H1 (cell line): ENCODE measurements around the gene LMTK3. TPM values are rescaled to one million over a fixed set of nuclear protein-coding genes. Genes with fewer than 3 reads are reported as not detected.

Experiments used
- CTCF ChIA-PET: fragments of 300-600 bp; sonication (Branson Sonifier 250); formaldehyde crosslinking; loops from one replicate; lab custom pipeline; 2021; ENCODE audit not compliant: partially characterized antibody; lab: Charles Lee
- POLR2A ChIA-PET: fragments of 300-600 bp; sonication (Branson Sonifier 250); formaldehyde crosslinking; loops from one replicate; lab custom pipeline; 2021; ENCODE audit warnings: inconsistent platforms; ENCODE audit not compliant: partially characterized antibody; lab: Charles Lee
- DNase-seq, 2 experiments: peaks; one replicate each; pipeline versions ENCODE4 v3.0.0 to v3.0.0-alpha.2; 2010 to 2022; ENCODE audit warnings: low spot score in 2 of 2, low read depth in 1 of 2, mixed read lengths in 1 of 2
- FAIRE-seq: peaks from 2 replicates; lab custom pipeline; 2011; peaks lifted over from hg19 to GRCh38; lab: Jason Lieb, UNC
- H2AFZ ChIP-seq: 2 replicates; pipeline ENCODE4 v1.8.1; 2012; ENCODE audit warnings: low read length, inconsistent platforms
- H2AK5ac ChIP-seq: 2 replicates; pipeline ENCODE4 v1.6.1; 2013; ENCODE audit warnings: low read depth, low read length
- H2BK120ac ChIP-seq: replicated peaks from 2 replicates; pipeline ENCODE3; 2013; ENCODE audit warnings: low read depth, low read length, inconsistent platforms
- H2BK12ac ChIP-seq: 2 replicates; pipeline ENCODE4 v1.6.1; 2013; ENCODE audit warnings: low read depth, low read length
- H2BK15ac ChIP-seq: 2 replicates; pipeline ENCODE4 v1.6.1; 2013; ENCODE audit warnings: low read length
- H2BK20ac ChIP-seq: 2 replicates; pipeline ENCODE4 v1.6.1; 2013; ENCODE audit warnings: low read length
- H2BK5ac ChIP-seq: 2 replicates; pipeline ENCODE4 v1.6.1; 2013; ENCODE audit warnings: low read depth, low read length
- H3K14ac ChIP-seq: 2 replicates; pipeline ENCODE4 v1.6.1; 2013; ENCODE audit warnings: inconsistent platforms; ENCODE audit not compliant: insufficient read length
- H3K18ac ChIP-seq: 2 replicates; pipeline ENCODE4 v1.6.1; 2013; ENCODE audit warnings: low read length; ENCODE audit errors: extremely low read depth
- H3K23ac ChIP-seq: 2 replicates; pipeline ENCODE4 v1.6.1; 2013; ENCODE audit warnings: inconsistent platforms; ENCODE audit not compliant: insufficient read length
- H3K23me2 ChIP-seq: 2 replicates; pipeline ENCODE4 v1.6.1; 2013; ENCODE audit warnings: low read depth, low read length
- H3K27ac ChIP-seq: 2 replicates; pipeline ENCODE4 v1.6.1; 2011; ENCODE audit warnings: low read depth, low read length, inconsistent platforms
- H3K27me3 ChIP-seq, 4 experiments: replicated peaks in 1 of 4; 1 replicate in 1 of 4; 2 replicates in 3 of 4; pipeline versions ENCODE4 v1.6.1 to v1.8.1; 2011 to 2013; ENCODE audit warnings: low read length in 3 of 4, mild to moderate bottlenecking in 3 of 4, inconsistent platforms in 2 of 4, mixed read lengths in 2 of 4, moderate library complexity in 1 of 4; ENCODE audit not compliant: control insufficient read depth in 3 of 4, insufficient read depth in 3 of 4; ENCODE audit errors: extremely low read depth in 1 of 4
- H3K36me3 ChIP-seq, 4 experiments: 2 replicates each; pipeline versions ENCODE4 v1.6.1 to v1.8.1; 2011 to 2013; ENCODE audit warnings: mild to moderate bottlenecking in 4 of 4, low read length in 3 of 4, moderate library complexity in 2 of 4, control low read depth in 1 of 4, inconsistent platforms in 1 of 4; ENCODE audit not compliant: insufficient read depth in 4 of 4, control insufficient read depth in 2 of 4
- H3K4ac ChIP-seq: replicated peaks from 2 replicates; pipeline ENCODE3; 2013; ENCODE audit warnings: low read length, low read depth, mixed read lengths, inconsistent platforms; ENCODE audit not compliant: insufficient read length
- H3K4me1 ChIP-seq, 4 experiments: replicated peaks in 1 of 4; 1 replicate in 1 of 4; 2 replicates in 3 of 4; pipeline versions ENCODE4 v1.6.1 to v1.8.1; 2011 to 2013; ENCODE audit warnings: low read length in 3 of 4, inconsistent platforms in 2 of 4, mixed read lengths in 1 of 4; ENCODE audit not compliant: insufficient read depth in 4 of 4, control insufficient read depth in 3 of 4
- H3K4me2 ChIP-seq, 2 experiments: 2 replicates each; pipeline versions ENCODE4 v1.6.1 to v1.8.1; 2011 to 2013; ENCODE audit warnings: low read depth in 2 of 2, low read length in 2 of 2, control low read depth in 1 of 2, inconsistent platforms in 1 of 2, mild to moderate bottlenecking in 1 of 2; ENCODE audit not compliant: insufficient read depth in 1 of 2
- H3K4me3 ChIP-seq, 4 experiments: fragments of 200-600, 300-600 bp in 1 of 4; sonication (generic), shearing (Covaris generic), sonication (Bioruptor Twin) in 1 of 4; 2 replicates each; pipeline versions ENCODE4 v1.5.1 to v1.8.1; 2011 to 2016; ENCODE audit warnings: low read length in 4 of 4, low read depth in 3 of 4, control low read depth in 2 of 4, inconsistent platforms in 2 of 4, mild to moderate bottlenecking in 2 of 4, mixed read lengths in 1 of 4, moderate library complexity in 1 of 4; ENCODE audit not compliant: insufficient read depth in 2 of 4; ENCODE audit errors: extremely low read depth in 1 of 4
- H3K56ac ChIP-seq: replicated peaks from 2 replicates; pipeline ENCODE3; 2013; ENCODE audit warnings: low read depth, mild to moderate bottlenecking, mixed read lengths, low read length, inconsistent platforms; ENCODE audit not compliant: insufficient read length
- H3K79me1 ChIP-seq: 2 replicates; pipeline ENCODE4 v1.6.1; 2013; ENCODE audit warnings: low read depth, low read length, control low read depth
- H3K79me2 ChIP-seq, 2 experiments: 2 replicates each; pipeline versions ENCODE4 v1.6.1 to v1.8.1; 2012 to 2013; ENCODE audit warnings: low read length in 2 of 2, mild to moderate bottlenecking in 2 of 2, inconsistent platforms in 1 of 2; ENCODE audit not compliant: insufficient read depth in 2 of 2, control insufficient read depth in 1 of 2
- H3K9ac ChIP-seq, 4 experiments: replicated peaks in 1 of 4; 1 replicate in 1 of 4; 2 replicates in 3 of 4; pipeline versions ENCODE4 v1.6.1 to v1.8.1; 2011 to 2013; ENCODE audit warnings: low read depth in 3 of 4, low read length in 3 of 4, control low read depth in 2 of 4, mild to moderate bottlenecking in 2 of 4, moderate library complexity in 2 of 4, inconsistent platforms in 1 of 4; ENCODE audit errors: extremely low read depth in 1 of 4
- H3K9me3 ChIP-seq, 2 experiments: 2 replicates each; pipeline versions ENCODE4 v1.6.1 to v1.8.1; 2012 to 2013; ENCODE audit warnings: mild to moderate bottlenecking in 2 of 2, moderate library complexity in 2 of 2, control low read depth in 1 of 2, inconsistent platforms in 1 of 2, low read depth in 1 of 2, low read length in 1 of 2, mixed read lengths in 1 of 2; ENCODE audit not compliant: insufficient read depth in 2 of 2
- H4K20me1 ChIP-seq, 2 experiments: replicated peaks in 1 of 2; 2 replicates each; pipeline versions ENCODE3 to v1.8.1; 2011 to 2013; ENCODE audit warnings: inconsistent platforms in 2 of 2, low read length in 2 of 2, mild to moderate bottlenecking in 1 of 2; ENCODE audit not compliant: insufficient read depth in 2 of 2, control insufficient read depth in 1 of 2
- H4K5ac ChIP-seq: 2 replicates; pipeline ENCODE4 v1.6.1; 2013; ENCODE audit warnings: low read length, low read depth, mixed read lengths, inconsistent platforms; ENCODE audit not compliant: insufficient read length
- H4K8ac ChIP-seq: 2 replicates; pipeline ENCODE4 v1.8.0; 2013; ENCODE audit warnings: mild to moderate bottlenecking, moderate library complexity, low read length, inconsistent platforms; ENCODE audit not compliant: insufficient read depth; ENCODE audit errors: extremely low read depth
- H4K91ac ChIP-seq: replicated peaks from 2 replicates; pipeline ENCODE3; 2013; ENCODE audit warnings: low read length, mixed read lengths, inconsistent platforms; ENCODE audit not compliant: insufficient read length
- CEBPB ChIP-seq: IDR thresholded peaks from 2 replicates; pipeline ENCODE4 v1.6.1; 2012; ENCODE audit warnings: low read depth, low read length
- EGR1 ChIP-seq: IDR thresholded peaks from 2 replicates; pipeline ENCODE4 v1.6.1; 2011; ENCODE audit warnings: low read depth, low read length, borderline replicate concordance
- JUND ChIP-seq: IDR thresholded peaks from 2 replicates; pipeline ENCODE4 v1.6.1; 2011; ENCODE audit warnings: mild to moderate bottlenecking, improper control_type of control experiment, low read length
- KDM5A ChIP-seq: fragments of 200-600 bp; IDR thresholded peaks from 2 replicates; pipeline ENCODE4 v1.7.1; 2012; ENCODE audit warnings: mild to moderate bottlenecking, low read length, inconsistent platforms, mixed read lengths
- MAFK ChIP-seq: IDR thresholded peaks from 2 replicates; pipeline ENCODE4 v1.6.1; 2012; ENCODE audit warnings: low read depth, mild to moderate bottlenecking, improper control_type of control experiment, low read length
- POLR2A ChIP-seq, 2 experiments: IDR thresholded peaks; 1 replicate in 1 of 2; 2 replicates in 1 of 2; pipeline ENCODE4 v1.6.1; 2011; ENCODE audit warnings: low read depth in 2 of 2, low read length in 2 of 2, mild to moderate bottlenecking in 2 of 2; ENCODE audit errors: control extremely low read depth in 1 of 2
- SP1 ChIP-seq: IDR thresholded peaks from 2 replicates; pipeline ENCODE4 v1.6.1; 2011; ENCODE audit warnings: low read depth, low read length
- SP2 ChIP-seq: IDR thresholded peaks from 2 replicates; pipeline ENCODE4 v1.6.1; 2012; ENCODE audit warnings: mild to moderate bottlenecking, low read length, inconsistent platforms
- SUZ12 ChIP-seq: fragments of 200-600 bp; sonication (generic); IDR thresholded peaks from 2 replicates; pipeline ENCODE4 v1.6.1; 2012; ENCODE audit warnings: mild to moderate bottlenecking, inconsistent platforms, low read length, moderate library complexity, mixed read lengths
- TCF12 ChIP-seq: IDR thresholded peaks from 2 replicates; pipeline ENCODE4 v1.6.1; 2011; ENCODE audit warnings: low read depth, mild to moderate bottlenecking, low read length
- WGBS, 2 experiments: shearing (Covaris generic) in 1 of 2; methylation state at CpG; one replicate each; pipeline versions ENCODE4 v1.1.6 to v1.1.7; 2013 to 2015; ENCODE audit warnings: low lambda C conversion rate in 2 of 2, mixed read lengths in 2 of 2, inconsistent platforms in 1 of 2, low coverage in 1 of 2, missing lambda C conversion rate in 1 of 2; ENCODE audit not compliant: insufficient replicate concordance in 2 of 2, insufficient coverage in 1 of 2, insufficient read length in 1 of 2; ENCODE audit errors: extremely low coverage in 1 of 2, missing lambda C conversion rate in 1 of 2; 5-methylcytosine and 5-hydroxymethylcytosine counted together
- polyA plus RNA-seq, 7 experiments: library from polyadenylated mRNA; depleted of rRNA in 3 of 7; stranded (reverse) in 5 of 7; unstranded in 2 of 7; fragments of >200 nt in 5 of 7; fragments of 200-250 nt in 2 of 7; gene quantifications; 1 replicate in 5 of 7; 2 replicates in 1 of 7; 4 replicates in 1 of 7; pipeline versions ENCODE4 v1.2.1 to v1.2.3, GENCODE V29; 2011 to 2013; ENCODE audit warnings: missing spikeins in 2 of 7, mixed read lengths in 2 of 7
- total RNA-seq: library from RNA; stranded (reverse); fragmentation: NEBNext Ultra II Directional; extraction: Animal tissue kit (Norgen Biotek cat#: 25700); gene quantifications from 2 replicates; pipeline ENCODE4 v1.2.1, GENCODE V29; 2021

The LMTK3 gene
- total and polyA plus RNA-seq, 2 of the 8 experiments (the other 6 are each of a cell fraction or from before 2014, with no cell fraction given) = 2.7 to 12.4 TPM

DNA sequence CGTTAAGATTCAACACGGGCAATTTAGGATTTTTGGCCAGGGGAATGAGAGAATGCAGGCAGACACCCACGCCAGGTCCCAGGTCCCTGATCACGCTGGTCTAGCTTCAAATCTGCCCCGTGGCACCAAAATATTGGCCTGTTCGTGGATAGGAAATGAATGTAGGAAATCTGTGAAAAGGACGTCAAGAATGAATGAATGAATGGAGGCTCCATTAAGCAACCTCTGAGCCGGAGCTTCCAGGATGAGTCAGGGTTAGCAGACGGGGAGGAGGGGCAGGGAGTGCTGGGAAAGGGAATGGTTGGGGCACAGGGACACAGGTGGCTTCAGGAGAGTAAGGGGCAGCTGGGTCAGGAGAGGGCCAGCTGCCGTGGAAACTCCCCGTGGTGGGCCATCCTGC lies 44.5 kb upstream of the LMTK3 start:
- POLR2A ChIA-PET = interaction anchor here (0.7 to 2.5 kb wide), 6 partner anchors 9 to 73 kb away, joined by 3 to 8 read pairs (median 4); no protein-coding TSS in a partner anchor
- peak overlapping the region; percentile 86; the same call in 1 of the 2 replicates for H2BK20ac ChIP-seq

More for the DNA sequence above, 44.5 kb upstream of the LMTK3 start:
- FAIRE-seq (no peak), DNase-seq (no peak)
- no peak overlapping the region for H3K4me3 ChIP-seq
- peak overlapping the region; percentile 36; the same call in 1 of the 2 replicates for H2BK5ac ChIP-seq
- 70% methylated on average over 11 of the region's 11 CpGs; no CpG with 5 or more reads in 1 of the 2 experiments for WGBS, 2 experiments
- no peaks in the 10 kb centered on the region for H3K36me3 ChIP-seq
- H2BK120ac ChIP-seq = no peak overlapping the region
- H2BK15ac ChIP-seq = 0 out of 2 replicates have a peak overlapping the region, but pooled peaks have one; percentile 8
- H3K27me3 ChIP-seq = no peaks in the 10 kb centered on the region
- no peaks in the 10 kb centered on the region for H3K79me1 ChIP-seq
- no peak overlapping the region for H3K14ac ChIP-seq
- CTCF ChIA-PET = interaction anchor here (0.6 to 11.7 kb wide), 5 partner anchors 23 to 49 kb away, joined by 3 to 132 read pairs (median 4); no protein-coding TSS in a partner anchor
- H3K23me2 ChIP-seq = no peaks in the 10 kb centered on the region
- H4K91ac ChIP-seq = peak overlapping the region; percentile 98
- peaks cover 0 to 19% (median 10%) of the 10 kb centered on the region in 4 experiments; a peak in 6 of 7 replicates for H3K4me1 ChIP-seq
- H3K9ac ChIP-seq = no peak overlapping the region
- peak; percentile 38; the same call in 1 of the 2 replicates for TF ChIP-seq CEBPB
- no peak for TF ChIP-seq EGR1
- TF ChIP-seq JUND = peak; percentile 76
- no peak for TF ChIP-seq POLR2A (IDR thresholded peaks at IDR 0.05; ENCODE audit: control extremely low read depth in 1 of 2, low read depth in 2 of 2, low read length in 2 of 2)
- TF ChIP-seq SP2 = no peak
- no peak for TF ChIP-seq SP1
- no peak for TF ChIP-seq SUZ12
- TF ChIP-seq MAFK = peak; percentile 43; the same call in 1 of the 2 replicates
- 0 out of 2 replicates have a peak, but pooled peaks have one; percentile 56 for TF ChIP-seq TCF12
- TF ChIP-seq KDM5A = no peak
- no peak overlapping the region for H3K4ac ChIP-seq
- no peaks in the 10 kb centered on the region for H3K9me3 ChIP-seq
- no peak overlapping the region; the same call in 1 of the 2 replicates for H4K8ac ChIP-seq
- H4K5ac ChIP-seq = no peak overlapping the region
- H3K56ac ChIP-seq = no peak overlapping the region
- H3K4me2 ChIP-seq = no peak overlapping the region
- H3K18ac ChIP-seq = no peak overlapping the region
- no peak overlapping the region for H2AK5ac ChIP-seq
- no peak overlapping the region for H2AFZ ChIP-seq
- H4K20me1 ChIP-seq = no peaks in the 10 kb centered on the region
- peak overlapping the region; percentile 17; the same call in 1 of the 2 replicates for H3K27ac ChIP-seq
- no peaks in the 10 kb centered on the region for H3K79me2 ChIP-seq
- H3K23ac ChIP-seq = no peak overlapping the region
- H2BK12ac ChIP-seq = no peak overlapping the region
